C4-2B (cell line): ENCODE measurements around the gene LRBA.

ENCODE experiments used
- H3K27ac ChIP-seq: fragments of 450-650 bp; 2 replicates; pipeline ENCODE4 v1.5.1; 2017
- ZFX ChIP-seq: fragments of 450-650 bp; IDR thresholded peaks from 2 replicates; pipeline ENCODE4 v1.6.1; 2017
- TF ChIP-seq, protein P1 (sequence below): fragments of 450-650 bp; conservative IDR thresholded peaks from 2 replicates; pipeline ENCODE4 v1.5.1; 2017; ENCODE audit warnings: mild to moderate bottlenecking

Gene LRBA

DNA sequence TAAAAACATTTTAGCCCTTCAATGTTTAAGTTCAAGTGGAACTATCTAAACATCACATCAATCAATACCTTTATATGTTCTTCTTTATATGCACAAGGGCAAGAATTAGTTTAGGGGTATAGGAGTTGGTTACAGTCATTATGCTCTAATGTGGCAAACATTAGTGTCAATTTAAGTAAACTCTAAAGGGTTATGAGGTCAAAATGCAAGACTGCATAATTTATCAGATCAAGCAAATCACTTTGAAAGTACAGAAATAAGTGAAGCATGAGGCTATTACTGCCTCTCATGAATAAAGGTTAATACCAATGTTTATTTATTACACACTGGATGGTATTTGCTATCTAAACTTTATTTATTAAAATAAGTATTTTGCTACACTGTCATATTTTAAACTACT lies 373.5 kb downstream of the LRBA start:
- H3K27ac ChIP-seq: no peak overlapping the region
- TF ChIP-seq, protein P1, sequence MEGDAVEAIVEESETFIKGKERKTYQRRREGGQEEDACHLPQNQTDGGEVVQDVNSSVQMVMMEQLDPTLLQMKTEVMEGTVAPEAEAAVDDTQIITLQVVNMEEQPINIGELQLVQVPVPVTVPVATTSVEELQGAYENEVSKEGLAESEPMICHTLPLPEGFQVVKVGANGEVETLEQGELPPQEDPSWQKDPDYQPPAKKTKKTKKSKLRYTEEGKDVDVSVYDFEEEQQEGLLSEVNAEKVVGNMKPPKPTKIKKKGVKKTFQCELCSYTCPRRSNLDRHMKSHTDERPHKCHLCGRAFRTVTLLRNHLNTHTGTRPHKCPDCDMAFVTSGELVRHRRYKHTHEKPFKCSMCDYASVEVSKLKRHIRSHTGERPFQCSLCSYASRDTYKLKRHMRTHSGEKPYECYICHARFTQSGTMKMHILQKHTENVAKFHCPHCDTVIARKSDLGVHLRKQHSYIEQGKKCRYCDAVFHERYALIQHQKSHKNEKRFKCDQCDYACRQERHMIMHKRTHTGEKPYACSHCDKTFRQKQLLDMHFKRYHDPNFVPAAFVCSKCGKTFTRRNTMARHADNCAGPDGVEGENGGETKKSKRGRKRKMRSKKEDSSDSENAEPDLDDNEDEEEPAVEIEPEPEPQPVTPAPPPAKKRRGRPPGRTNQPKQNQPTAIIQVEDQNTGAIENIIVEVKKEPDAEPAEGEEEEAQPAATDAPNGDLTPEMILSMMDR: no peak
- TF ChIP-seq ZFX: no peak

DNA sequence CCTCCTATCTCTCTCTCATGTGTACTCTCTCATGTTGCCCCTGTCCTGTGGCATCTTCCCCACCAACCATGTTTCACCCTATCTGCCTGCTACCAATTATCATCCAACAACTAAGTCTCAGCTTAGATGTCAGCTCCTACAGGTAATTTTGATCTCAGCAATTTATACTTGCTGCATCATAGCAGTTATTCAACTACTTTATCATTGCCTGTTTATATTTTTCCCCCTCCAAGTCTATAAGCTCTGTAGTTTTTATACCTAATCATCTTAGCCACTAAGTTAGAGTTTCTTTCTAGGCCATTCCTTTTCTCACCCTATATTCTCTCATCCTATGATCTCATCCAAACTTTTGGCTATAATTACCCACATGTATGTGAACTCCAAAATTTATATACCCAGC lies 382.4 kb downstream of the LRBA start:
- no peak for TF ChIP-seq ZFX
- TF ChIP-seq, protein P1: no peak
- no peak overlapping the region for H3K27ac ChIP-seq

DNA sequence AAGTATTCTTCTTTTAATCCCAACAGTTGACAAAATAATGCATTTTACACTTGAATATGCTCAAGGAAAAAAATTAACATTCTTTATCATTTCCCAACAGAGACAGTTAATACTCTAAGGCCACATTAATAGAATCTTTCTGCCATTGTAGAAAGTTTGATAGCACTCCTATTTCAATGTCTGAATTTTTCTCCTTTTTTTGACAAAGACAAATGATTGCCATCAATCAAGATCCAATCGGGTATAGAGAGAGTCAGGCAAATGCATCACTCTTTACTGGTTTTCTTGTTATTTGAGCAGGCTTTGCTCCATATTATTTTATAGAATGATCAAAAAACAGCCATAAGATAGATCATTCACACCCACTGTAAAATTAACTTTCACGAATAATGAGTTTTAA lies 387.0 kb downstream of the LRBA start:
- TF ChIP-seq, protein P1: no peak
- no peak for TF ChIP-seq ZFX
- no peak overlapping the region for H3K27ac ChIP-seq

DNA sequence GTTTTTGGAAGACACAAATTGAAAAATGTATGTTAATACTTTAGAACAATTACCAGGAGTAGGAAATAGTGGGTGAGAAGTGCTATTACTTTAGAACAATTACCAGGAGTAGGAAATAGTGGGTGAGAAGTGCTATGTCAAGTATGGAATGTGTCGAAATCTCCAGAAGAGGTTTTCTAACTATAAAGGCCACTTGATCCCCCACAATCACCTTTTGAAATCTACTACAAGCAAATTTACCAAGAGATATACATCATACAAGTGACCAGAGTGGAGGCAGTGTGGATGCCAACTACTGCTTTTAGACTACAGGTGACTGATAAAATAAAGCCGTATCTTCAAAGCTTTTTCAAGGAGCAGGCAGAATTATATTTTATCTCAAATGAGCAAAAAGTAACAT lies 390.1 kb downstream of the LRBA start:
- H3K27ac ChIP-seq: no peak overlapping the region

DNA sequence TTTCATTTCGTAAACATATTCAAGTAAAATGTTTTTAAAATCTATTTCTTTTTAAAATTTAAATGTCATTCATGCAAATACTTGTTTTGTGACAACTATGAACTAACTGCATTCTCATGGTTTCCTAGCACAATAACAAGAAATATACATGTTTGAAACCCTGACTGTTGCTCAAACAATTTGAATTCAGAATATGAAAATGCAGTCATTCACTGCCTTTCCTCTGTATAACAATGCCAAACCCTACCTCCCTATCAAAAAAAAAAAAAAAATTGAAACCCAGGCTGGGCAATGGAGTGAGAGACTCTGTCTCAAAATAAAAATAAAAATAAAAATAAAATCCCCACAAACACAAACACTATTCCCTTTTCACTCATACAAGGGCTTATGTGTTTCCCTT lies 391.0 kb downstream of the LRBA start:
- TF ChIP-seq, protein P1: no peak
- H3K27ac ChIP-seq: no peak overlapping the region

More for the DNA sequence above, 390.1 kb downstream of the LRBA start:
- TF ChIP-seq, protein P1: no peak
- no peak for TF ChIP-seq ZFX

DNA sequence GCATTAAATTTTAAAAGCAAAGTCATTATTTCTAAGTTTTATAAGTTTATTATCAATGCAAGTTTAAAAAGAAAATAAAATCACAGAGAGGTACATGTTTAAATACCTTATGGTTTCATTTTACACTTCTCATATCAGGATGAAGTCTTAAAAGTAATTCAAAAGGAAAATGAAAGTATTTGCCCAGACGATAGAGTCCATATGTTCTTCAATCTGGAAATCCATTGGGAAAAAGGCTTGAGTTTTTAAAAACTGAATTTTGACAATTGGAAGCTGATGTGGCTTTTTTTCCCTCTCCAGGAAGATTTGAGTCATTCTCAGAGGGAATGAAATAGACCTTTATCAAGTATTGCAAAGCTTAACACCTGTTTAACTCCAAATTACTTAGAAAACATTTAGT lies 396.0 kb downstream of the LRBA start:
- no peak overlapping the region for H3K27ac ChIP-seq
- TF ChIP-seq, protein P1: no peak
- TF ChIP-seq ZFX: no peak

DNA sequence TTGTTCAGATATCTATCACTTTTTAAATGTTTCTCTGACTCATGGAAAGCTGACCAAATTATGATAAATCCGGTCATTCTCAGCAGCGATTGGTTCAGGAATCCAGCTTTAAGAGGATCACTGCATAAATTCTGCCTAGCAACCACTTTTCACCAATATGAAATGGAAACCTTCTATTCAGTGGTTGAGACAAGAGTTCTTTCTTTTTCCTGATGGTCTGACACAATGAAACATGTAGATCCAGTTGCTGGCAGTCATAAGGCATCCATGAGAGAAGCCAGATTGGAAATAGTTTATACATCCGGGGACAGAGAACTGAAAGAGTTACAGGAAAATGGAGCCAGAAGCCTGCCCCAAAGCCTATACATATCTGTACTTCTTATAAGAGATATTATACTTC lies 406.0 kb downstream of the LRBA start:
- no peak for TF ChIP-seq ZFX
- TF ChIP-seq, protein P1: no peak
- H3K27ac ChIP-seq: no peak overlapping the region
